K562 (cell line): ENCODE data around the gene SLC1A3. TPM values are rescaled to one million over a fixed set of nuclear protein-coding genes. Genes with fewer than 3 reads are reported as not detected.

Experiments
- ATAC-seq: fragments of 200-7000 bp; cut with Tn5 transposase; 3 replicates; pipeline ENCODE4 v1.9.1; 2020; ENCODE audit warnings: moderate library complexity
- BruUV-seq: library from RNA; stranded (reverse); fragments of 400-500 nt; replicated peaks from 2 replicates; lab custom pipeline; 2021; lab: Mats Ljungman, UMichigan
- CTCF ChIA-PET: fragments of 300-600 bp; formaldehyde crosslinking; extraction: SDS; loops from one replicate; lab custom pipeline; 2021; ENCODE audit warnings: low intra/inter-chr PET ratio; lab: Yijun Ruan, JAX
- POLR2A ChIA-PET: fragments of 300-600, 350-650 bp; sonication (Branson Sonifier 250); formaldehyde crosslinking; extraction: SDS; loops from one replicate; lab custom pipeline; 2021; ENCODE audit warnings: antibody characterized with exemption, inconsistent platforms; lab: Yijun Ruan, JAX
- DNase-seq, 4 experiments: peaks; one replicate each; pipeline versions ENCODE4 v3.0.0 to v3.0.0-alpha.2; 2011 to 2018; ENCODE audit warnings: low spot score in 3 of 4, mixed read lengths in 3 of 4; ENCODE audit errors: extremely low read depth in 1 of 4
- FAIRE-seq: peaks from 2 replicates; lab custom pipeline; 2011; peaks lifted over from hg19 to GRCh38; lab: Jason Lieb, UNC
- H2AFZ ChIP-seq: 2 replicates; pipeline ENCODE4 v1.6.0; 2011; ENCODE audit warnings: low read depth, low read length, control low read depth, inconsistent platforms
- H3K27ac ChIP-seq: fragments of 200-600 bp; 3 replicates; pipeline ENCODE4 v1.8.0; 2011; ENCODE audit warnings: low read depth, mild to moderate bottlenecking, control low read depth, inconsistent platforms, low read length, moderate library complexity, mixed read lengths; ENCODE audit errors: extremely low read depth
- H3K27me3 ChIP-seq, 2 experiments: fragments of 300-600 bp in 1 of 2; 2 replicates in 1 of 2; 3 replicates in 1 of 2; pipeline versions ENCODE4 v1.6.0 to v1.8.0; 2011; ENCODE audit warnings: inconsistent platforms in 2 of 2, low read length in 2 of 2, mild to moderate bottlenecking in 1 of 2, mixed read lengths in 1 of 2, moderate library complexity in 1 of 2; ENCODE audit not compliant: control insufficient read depth in 2 of 2, insufficient read depth in 2 of 2
- H3K36me3 ChIP-seq: fragments of 300-600 bp; 3 replicates; pipeline ENCODE4 v1.8.0; 2011; ENCODE audit warnings: mild to moderate bottlenecking, low read length, inconsistent platforms; ENCODE audit not compliant: control insufficient read depth, insufficient read depth
- H3K4me1 ChIP-seq, 2 experiments: fragments of 200-600 bp in 1 of 2; replicated peaks in 1 of 2; 2 replicates in 1 of 2; 3 replicates in 1 of 2; pipeline versions ENCODE4 v1.5.1 to v1.8.0; 2011; ENCODE audit warnings: inconsistent platforms in 2 of 2, low read length in 2 of 2, mild to moderate bottlenecking in 1 of 2, mixed read lengths in 1 of 2, moderate library complexity in 1 of 2; ENCODE audit not compliant: control insufficient read depth in 2 of 2, insufficient read depth in 2 of 2
- H3K4me2 ChIP-seq: 2 replicates; pipeline ENCODE4 v1.6.1; 2011; ENCODE audit warnings: low read length, control low read depth, inconsistent platforms, mixed read lengths; ENCODE audit not compliant: insufficient read depth
- H3K4me3 ChIP-seq: fragments of 200-600 bp; sonication (generic), shearing (Covaris generic); 2 replicates; pipeline ENCODE4 v1.5.1; 2016; ENCODE audit warnings: control low read depth, inconsistent platforms
- H3K79me2 ChIP-seq: fragments of 200-600 bp; 3 replicates; pipeline ENCODE4 v1.8.0; 2011; ENCODE audit warnings: low read length, inconsistent platforms; ENCODE audit not compliant: control insufficient read depth, insufficient read depth
- H3K9ac ChIP-seq, 2 experiments: 2 replicates each; pipeline versions ENCODE4 v1.6.0 to v1.6.1; 2011; ENCODE audit warnings: low read depth in 2 of 2, low read length in 2 of 2, control low read depth in 1 of 2, inconsistent platforms in 1 of 2, mild to moderate bottlenecking in 1 of 2, mixed read lengths in 1 of 2; ENCODE audit not compliant: insufficient read depth in 1 of 2
- H3K9me1 ChIP-seq: one replicate; pipeline ENCODE4 v1.6.0; 2011; ENCODE audit warnings: inconsistent platforms, mild to moderate bottlenecking, low read length, moderate library complexity; ENCODE audit not compliant: control insufficient read depth, insufficient read depth
- H3K9me3 ChIP-seq: replicated peaks from 2 replicates; pipeline ENCODE4 v1.5.1; 2011; ENCODE audit warnings: low read depth, low read length, inconsistent platforms; ENCODE audit not compliant: control insufficient read depth, insufficient read depth
- H4K20me1 ChIP-seq: replicated peaks from 2 replicates; pipeline ENCODE4 v1.6.1; 2011; ENCODE audit warnings: low read length, inconsistent platforms, mixed read lengths; ENCODE audit not compliant: control insufficient read depth, insufficient read depth
- CTCF ChIP-seq, 3 experiments: IDR thresholded peaks in 2 of 3; conservative IDR thresholded peaks in 1 of 3; 2 replicates each; pipeline ENCODE4 v1.5.1; 2011 to 2012; ENCODE audit warnings: low read length in 3 of 3, mild to moderate bottlenecking in 3 of 3, control low read depth in 2 of 3, improper control_type of control experiment in 1 of 3, inconsistent platforms in 1 of 3, low read depth in 1 of 3, mixed read lengths in 1 of 3, moderate library complexity in 1 of 3; ENCODE audit not compliant: insufficient read depth in 2 of 3
- HMBOX1 ChIP-seq: sonication (generic); IDR thresholded peaks from 2 replicates; pipeline ENCODE4 v1.6.1; 2016
- REST ChIP-seq, 2 experiments: fragments of 450-650 bp; formaldehyde crosslinking in 1 of 2; IDR thresholded peaks; 2 replicates each; pipeline versions ENCODE4 v1.4.0 to v1.6.1; 2014 to 2020; ENCODE audit warnings: mild to moderate bottlenecking in 2 of 2, borderline replicate concordance in 1 of 2, low read depth in 1 of 2
- SMC3 ChIP-seq: conservative IDR thresholded peaks from 2 replicates; pipeline ENCODE4 v1.6.1; 2011; ENCODE audit warnings: low read depth, low read length, improper control_type of control experiment; ENCODE audit not compliant: insufficient read depth
- ZFP30 ChIP-seq: fragments of 250-450 bp; sonication (Bioruptor Pico); IDR thresholded peaks from 2 replicates; pipeline ENCODE4 v1.8.0; 2022; ENCODE audit warnings: moderate library complexity, mild to moderate bottlenecking, inconsistent platforms, borderline replicate concordance
- ZNF436 ChIP-seq: fragments of 250-450, 450-650 bp; sonication (Bioruptor Pico); formaldehyde crosslinking; IDR thresholded peaks from 2 replicates; pipeline ENCODE4 v1.7.0; 2020; ENCODE audit warnings: mild to moderate bottlenecking
- WGBS: fragments of 100-300 bp; shearing (Covaris generic); methylation state at CpG from one replicate; pipeline ENCODE4 v1.1.6; 2016; ENCODE audit warnings: low coverage, mixed read lengths; ENCODE audit not compliant: insufficient coverage; ENCODE audit errors: missing lambda C conversion rate; 5-methylcytosine and 5-hydroxymethylcytosine counted together
- in situ Hi-C: fragments of 300-500 bp; cut with MboI; formaldehyde crosslinking; loops from 4 replicates; pipeline ENCODE4 v1.15.0; 2018; ENCODE audit warnings: inconsistent platforms, mixed read lengths
- intact Hi-C: fragments of 100-400 bp; cut with micrococcal nuclease; formaldehyde crosslinking; loops from 2 replicates; pipeline ENCODE4 v1.14.2; 2022
- polyA plus RNA-seq, 8 experiments: library from polyadenylated mRNA; depleted of rRNA in 4 of 8; stranded (reverse) in 5 of 8; unstranded in 3 of 8; fragments of >200 nt; fragmentation: Nextera tagmentation in 2 of 8; fragmentation: Illumina TruSeq in 1 of 8; extraction: Ambion mirVana in 2 of 8; extraction: Trizol in 1 of 8; gene quantifications; 2 replicates each; pipeline versions ENCODE4 v1.2.1 to v1.2.3, GENCODE V29; 2011 to 2014; ENCODE audit warnings: inconsistent platforms in 1 of 8, missing spikeins in 1 of 8
- total RNA-seq, 7 experiments: library from RNA; depleted of rRNA in 6 of 7; stranded (reverse); fragments of >200 nt in 6 of 7; fragmentation: Illumina TruSeq in 2 of 7; extraction: Trizol in 2 of 7; gene quantifications; 2 replicates each; pipeline versions ENCODE4 v1.2.1 to v1.2.3, GENCODE V29; 2011 to 2021; ENCODE audit warnings: low replicate concordance in 1 of 7

SLC1A3 gene
- total and polyA plus RNA-seq, 9 of the 15 experiments (the other 6 are each of a cell fraction or from before 2014, with no cell fraction given), result 0.13 TPM; not detected in 8

GRCh38 chr5:36734422-36734821 is 128.0 kb downstream of the SLC1A3 start:
- no TSS peak for BruUV-seq
- H3K36me3 ChIP-seq, result no peaks in the 10 kb centered on the region
- ATAC-seq, result peak; percentile 86
- H3K79me2 ChIP-seq, result no peaks in the 10 kb centered on the region
- POLR2A ChIA-PET, result interaction anchor here (1.0 kb wide), 2 partner anchors 9 to 142 kb away, joined by 4 to 5 read pairs; partner anchors contain the start of gene NIPBL
- in situ Hi-C loops, result loop anchor here (10.0 to 25.0 kb wide), 2 partner anchors 210 to 1453 kb away; no protein-coding TSS in a partner anchor
- no peak overlapping the region for H2AFZ ChIP-seq
- H4K20me1 ChIP-seq, result no peaks in the 10 kb centered on the region
- FAIRE-seq, result peak; percentile 87
- H3K9ac ChIP-seq, result no peak overlapping the region
- peak in 2 of 4 experiments; percentile 34 to 70 for DNase-seq
- intact Hi-C loops, result loop anchor here (10.0 kb wide), 2 partner anchors 380 to 1460 kb away; no protein-coding TSS in a partner anchor
- H3K27me3 ChIP-seq, result peaks cover 2 to 5% of the 10 kb centered on the region in 2 experiments; a peak in 2 of 5 replicates
- no peak overlapping the region for H3K4me3 ChIP-seq
- H3K27ac ChIP-seq, result no peak overlapping the region
- H3K4me1 ChIP-seq, result peaks cover 0 to 7% of the 10 kb centered on the region in 2 experiments; a peak in 4 of 5 replicates
- WGBS, result 0% methylated on average over 4 of the region's 4 CpGs
- CTCF ChIA-PET, result interaction anchor here (0.6 to 2.2 kb wide), 6 partner anchors 136 to 307 kb away, joined by 3 to 12 read pairs (median 4); no protein-coding TSS in a partner anchor
- H3K9me1 ChIP-seq, result no peaks in the 10 kb centered on the region
- H3K4me2 ChIP-seq, result no peak overlapping the region
- H3K9me3 ChIP-seq, result no peaks in the 10 kb centered on the region
- TF ChIP-seq SMC3 (0 out of 2 replicates have a peak, but pooled peaks have one; percentile 16), ZNF436 (CRISPR knock-in tag) (no peak), REST (IDR thresholded peaks at IDR 0.05; ENCODE audit: borderline replicate concordance) (peak; percentile 26; the same call in 1 of the 2 replicates), REST (CRISPR knock-in tag; IDR thresholded peaks at IDR 0.05; ENCODE audit: low read depth) (no peak), ZFP30 (no peak), CTCF (IDR thresholded peaks at IDR 0.05 in 2 of 3, conservative IDR thresholded peaks at IDR 0.05 in 1 of 3; ENCODE audit: insufficient read depth in 2 of 3, low read depth in 1 of 3, low read length in 3 of 3) (peak; percentile 33 to 67 (median 58); a peak in 5 of 6 replicates), HMBOX1 (0 out of 2 replicates have a peak, but pooled peaks have one; percentile 33)
